T-helper 2 cell treated with Interferon-gamma antibody and Interleukin-4, amounts not matched to agents 5 μg/mL and 100 μg/mL, for 36 hours (primary cell): ENCODE data around the gene PCDHA13.

ENCODE experiments used
- DNase-seq: peaks from one replicate; pipeline ENCODE4 v3.0.0; 2021; ENCODE audit warnings: low spot score
- H3K27ac Mint-ChIP-seq: one replicate; pipeline ENCODE4 v1.8.0; 2021; ENCODE audit warnings: mild to moderate bottlenecking, mixed read lengths
- H3K27me3 Mint-ChIP-seq: one replicate; pipeline ENCODE4 v1.8.0; 2021; ENCODE audit warnings: low read depth, mixed read lengths
- H3K36me3 Mint-ChIP-seq: one replicate; pipeline ENCODE4 v1.8.0; 2021; ENCODE audit warnings: low read depth, mixed read lengths
- H3K4me1 Mint-ChIP-seq: one replicate; pipeline ENCODE4 v1.8.0; 2021; ENCODE audit warnings: low read depth, mixed read lengths
- H3K4me3 Mint-ChIP-seq: one replicate; pipeline ENCODE4 v1.8.0; 2022; ENCODE audit warnings: mild to moderate bottlenecking, moderate library complexity, mixed read lengths
- H3K9me3 Mint-ChIP-seq: one replicate; pipeline ENCODE4 v1.8.0; 2021; ENCODE audit warnings: mixed read lengths

The PCDHA13 gene

DNA sequence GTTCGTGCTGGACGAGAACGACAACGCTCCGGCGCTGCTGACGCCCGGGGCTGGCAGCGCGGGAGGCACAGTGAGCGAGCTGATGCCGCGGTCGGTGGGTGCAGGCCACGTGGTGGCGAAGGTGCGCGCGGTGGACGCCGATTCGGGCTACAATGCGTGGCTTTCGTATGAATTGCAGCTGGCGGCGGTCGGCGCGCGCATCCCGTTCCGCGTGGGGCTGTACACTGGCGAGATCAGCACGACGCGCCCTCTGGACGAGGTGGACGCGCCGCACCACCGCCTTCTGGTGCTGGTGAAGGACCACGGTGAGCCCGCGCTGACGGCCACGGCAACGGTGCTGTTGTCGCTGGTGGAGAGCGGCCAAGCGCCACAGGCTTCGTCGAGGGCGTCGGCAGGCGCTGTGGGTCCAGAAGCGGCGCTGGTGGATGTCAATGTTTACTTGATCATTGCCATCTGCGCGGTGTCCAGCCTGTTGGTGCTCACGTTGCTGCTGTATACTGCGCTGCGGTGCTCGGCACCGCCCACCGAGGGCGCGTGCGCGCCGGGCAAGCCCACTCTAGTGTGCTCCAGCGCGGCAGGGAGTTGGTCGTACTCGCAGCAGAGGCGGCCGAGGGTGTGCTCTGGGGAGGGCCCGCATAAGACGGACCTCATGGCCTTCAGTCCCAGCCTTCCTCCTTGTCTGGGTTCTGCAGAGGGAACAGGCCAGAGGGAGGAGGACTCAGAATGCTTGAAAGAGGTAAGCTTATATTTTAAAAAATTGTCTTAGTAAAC, 2.2 kb downstream of the PCDHA13 start:
- no peaks in the 10 kb centered on the region for H3K4me1 Mint-ChIP-seq
- peaks cover 1% of the 10 kb centered on the region for H3K36me3 Mint-ChIP-seq
- DNase-seq: no peak
- H3K27me3 Mint-ChIP-seq: no peaks in the 10 kb centered on the region
- no peak overlapping the region for H3K27ac Mint-ChIP-seq
- no peak overlapping the region for H3K4me3 Mint-ChIP-seq
- peaks cover 40% of the 10 kb centered on the region for H3K9me3 Mint-ChIP-seq

GRCh38 chr5:140916325-140916724, 34.4 kb downstream of the PCDHA13 start:
- peaks cover 18% of the 10 kb centered on the region for H3K9me3 Mint-ChIP-seq
- H3K27ac Mint-ChIP-seq: no peak overlapping the region
- no peak for DNase-seq
- no peaks in the 10 kb centered on the region for H3K4me1 Mint-ChIP-seq
- no peak overlapping the region for H3K4me3 Mint-ChIP-seq
- H3K36me3 Mint-ChIP-seq: no peaks in the 10 kb centered on the region
- no peaks in the 10 kb centered on the region for H3K27me3 Mint-ChIP-seq

GRCh38 chr5:140923601-140924000, 41.7 kb downstream of the PCDHA13 start:
- no peak for DNase-seq
- H3K9me3 Mint-ChIP-seq: peaks cover 7% of the 10 kb centered on the region
- H3K4me3 Mint-ChIP-seq: no peak overlapping the region
- peaks cover 1% of the 10 kb centered on the region for H3K4me1 Mint-ChIP-seq
- H3K27me3 Mint-ChIP-seq: peaks cover 14% of the 10 kb centered on the region
- no peak overlapping the region for H3K27ac Mint-ChIP-seq
- no peaks in the 10 kb centered on the region for H3K36me3 Mint-ChIP-seq

- no peaks in the 10 kb centered on the region for H3K36me3 Mint-ChIP-seq
- peaks cover 1% of the 10 kb centered on the region for H3K4me1 Mint-ChIP-seq
- peaks cover 12% of the 10 kb centered on the region for H3K9me3 Mint-ChIP-seq
- DNase-seq: no peak
- peak within 1 kb of the TSS; percentile 34 for H3K4me3 Mint-ChIP-seq
- peaks cover 15% of the 10 kb centered on the region for H3K27me3 Mint-ChIP-seq
- H3K27ac Mint-ChIP-seq: no peak within 1 kb of the TSS
Observed at GRCh38 chr5:140925806-140926442, 44.0 kb downstream of the PCDHA13 start, which contains the start of gene PCDHAC1. TSS of gene PCDHAC1 (plus strand) at chr5:140926299. CDS start at chr5:140926893, 594 bp downstream.

- H3K27me3 Mint-ChIP-seq: peaks cover 15% of the 10 kb centered on the region
- peaks cover 1% of the 10 kb centered on the region for H3K4me1 Mint-ChIP-seq
- H3K4me3 Mint-ChIP-seq: peak overlapping the region; percentile 34
- H3K36me3 Mint-ChIP-seq: no peaks in the 10 kb centered on the region
- DNase-seq: no peak
- peaks cover 12% of the 10 kb centered on the region for H3K9me3 Mint-ChIP-seq
- no peak overlapping the region for H3K27ac Mint-ChIP-seq
Observed at GRCh38 chr5:140926443-140927227, 44.7 kb downstream of the PCDHA13 start.

DNA sequence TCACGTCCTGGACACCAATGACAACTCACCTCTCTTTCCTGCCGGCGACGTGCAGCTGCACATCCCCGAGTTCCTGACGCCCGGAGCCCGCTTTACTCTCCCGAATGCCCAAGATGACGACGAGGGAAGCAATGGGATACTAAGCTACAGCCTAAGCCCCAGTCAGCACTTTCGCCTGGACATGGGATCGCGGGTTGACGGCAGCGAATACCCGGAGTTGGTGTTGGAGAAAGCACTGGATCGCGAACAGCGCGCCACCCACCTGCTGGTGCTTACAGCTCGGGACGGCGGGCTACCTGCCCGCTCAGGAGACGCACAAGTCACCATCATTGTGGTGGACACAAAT, 45.3 kb downstream of the PCDHA13 start:
- Mint-ChIP-seq H3K4me3 (no peak overlapping the region), H3K27ac (no peak overlapping the region), H3K27me3 (peaks cover 15% of the 10 kb centered on the region), H3K36me3 (no peaks in the 10 kb centered on the region), H3K9me3 (peaks cover 12% of the 10 kb centered on the region), H3K4me1 (peaks cover 1% of the 10 kb centered on the region)
- no peak for DNase-seq
